Ectodermal cell (in vitro differentiated cells): ENCODE data around the gene CAPN5.

Experiments
- H3K27ac ChIP-seq: 2 replicates; pipeline ENCODE4 v1.7.0; 2013; ENCODE audit warnings: mild to moderate bottlenecking, low read depth, low read length; ENCODE audit not compliant: insufficient read depth, poor library complexity, severe bottlenecking
- H3K27me3 ChIP-seq: 2 replicates; pipeline ENCODE4 v1.7.0; 2013; ENCODE audit warnings: mild to moderate bottlenecking, low read length; ENCODE audit not compliant: insufficient read depth, control insufficient read depth, poor library complexity, severe bottlenecking
- H3K36me3 ChIP-seq: one replicate; pipeline ENCODE4 v1.7.0; 2013; ENCODE audit warnings: low read length; ENCODE audit not compliant: control insufficient read depth, insufficient read depth
- H3K4me1 ChIP-seq: one replicate; pipeline ENCODE4 v1.7.0; 2013; ENCODE audit warnings: low read length; ENCODE audit not compliant: control insufficient read depth, insufficient read depth
- H3K4me3 ChIP-seq: 2 replicates; pipeline ENCODE4 v1.7.0; 2013; ENCODE audit warnings: low read depth, low read length, control low read depth; ENCODE audit not compliant: insufficient read depth
- H3K9me3 ChIP-seq: 2 replicates; pipeline ENCODE4 v1.7.0; 2013; ENCODE audit warnings: mild to moderate bottlenecking, low read length, moderate library complexity; ENCODE audit not compliant: control insufficient read depth
- WGBS, 2 experiments: methylation state at CpG; one replicate each; pipeline ENCODE4 v1.1.7; 2013; ENCODE audit warnings: missing lambda C conversion rate in 2 of 2; 5-methylcytosine and 5-hydroxymethylcytosine counted together

The CAPN5 gene

GRCh38 chr11:77131560-77131959 is 64.8 kb downstream of the CAPN5 start:
- H3K27ac ChIP-seq: no peak overlapping the region
- no peaks in the 10 kb centered on the region for H3K36me3 ChIP-seq
- H3K4me1 ChIP-seq: peaks cover 10% of the 10 kb centered on the region
- 86 to 89% methylated on average over 6 of the region's 6 CpGs for WGBS, 2 experiments
- no peak overlapping the region for H3K4me3 ChIP-seq
- H3K9me3 ChIP-seq: no peaks in the 10 kb centered on the region
- no peaks in the 10 kb centered on the region for H3K27me3 ChIP-seq

- no peak overlapping the region for H3K27ac ChIP-seq
- H3K27me3 ChIP-seq: no peaks in the 10 kb centered on the region
- H3K36me3 ChIP-seq: no peaks in the 10 kb centered on the region
- H3K4me1 ChIP-seq: peaks cover 5% of the 10 kb centered on the region
- WGBS, 2 experiments: 80% methylated on average over 1 of the region's 2 CpGs; no CpG with 5 or more reads in 1 of the 2 experiments
- no peaks in the 10 kb centered on the region for H3K9me3 ChIP-seq
- no peak overlapping the region for H3K4me3 ChIP-seq
Measured at GRCh38 chr11:77135069-77135468, 68.3 kb downstream of the CAPN5 start.

GRCh38 chr11:77136074-77136473 is 69.3 kb downstream of the CAPN5 start:
- Histone ChIP-seq H3K27ac (no peak overlapping the region), H3K4me3 (no peak overlapping the region)
- 82% methylated on average over 8 of the region's 8 CpGs for WGBS, 2 experiments

DNA sequence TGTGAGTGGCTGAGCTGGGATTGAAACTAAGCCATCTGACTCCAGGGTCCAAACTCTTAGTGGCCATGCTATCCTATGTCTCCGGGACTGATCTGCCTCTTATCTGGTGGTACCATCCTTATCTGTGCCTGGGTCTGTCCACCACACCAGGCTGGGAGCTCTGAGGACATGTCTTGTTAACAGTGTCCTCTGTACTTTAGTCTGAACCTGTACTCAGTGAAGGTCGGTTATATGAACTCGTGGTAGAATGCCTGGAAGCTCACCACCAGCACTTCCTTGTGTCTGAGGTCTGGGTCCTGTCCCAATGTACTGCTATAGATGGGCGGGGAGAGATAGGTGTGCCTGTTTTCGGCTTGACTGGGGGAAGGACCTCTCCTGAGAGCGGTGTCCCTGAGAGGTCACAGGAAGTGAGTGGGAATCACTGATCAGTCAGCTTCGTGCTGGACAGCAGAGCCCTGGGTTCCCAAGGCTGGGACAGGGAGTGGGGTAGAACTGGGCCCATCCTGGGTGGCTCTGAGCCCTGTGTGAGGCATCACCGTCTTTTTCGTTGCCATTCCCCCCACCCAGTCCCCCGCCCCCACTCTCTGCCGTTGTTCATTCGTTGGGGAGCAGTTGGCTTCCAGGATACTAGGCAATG is 70.1 kb downstream of the CAPN5 start:
- H3K4me1 ChIP-seq: peaks cover 9% of the 10 kb centered on the region
- no peak overlapping the region for H3K27ac ChIP-seq
- no peaks in the 10 kb centered on the region for H3K9me3 ChIP-seq
- H3K36me3 ChIP-seq: no peaks in the 10 kb centered on the region
- H3K27me3 ChIP-seq: no peaks in the 10 kb centered on the region
- no peak overlapping the region for H3K4me3 ChIP-seq
- WGBS, 2 experiments: 88 to 89% methylated on average over 12 of the region's 12 CpGs

More at GRCh38 chr11:77136074-77136473, 69.3 kb downstream of the CAPN5 start:
- Histone ChIP-seq H3K36me3 (no peaks in the 10 kb centered on the region), H3K27me3 (no peaks in the 10 kb centered on the region), H3K4me1 (peaks cover 9% of the 10 kb centered on the region), H3K9me3 (no peaks in the 10 kb centered on the region)

- peaks cover 9% of the 10 kb centered on the region for H3K4me1 ChIP-seq
- H3K27ac ChIP-seq: no peak overlapping the region
- no peaks in the 10 kb centered on the region for H3K27me3 ChIP-seq
- 92 to 93% methylated on average over 11 of the region's 11 CpGs for WGBS, 2 experiments
- no peak overlapping the region for H3K4me3 ChIP-seq
- no peaks in the 10 kb centered on the region for H3K9me3 ChIP-seq
- no peaks in the 10 kb centered on the region for H3K36me3 ChIP-seq
Measured at GRCh38 chr11:77137421-77137820, 70.7 kb downstream of the CAPN5 start.

GRCh38 chr11:77138106-77138649 is 71.4 kb downstream of the CAPN5 start:
- Histone ChIP-seq H3K36me3 (no peaks in the 10 kb centered on the region), H3K27ac (no peak overlapping the region)
- 95 to 96% methylated on average over 55 of the region's 55 CpGs for WGBS, 2 experiments

DNA sequence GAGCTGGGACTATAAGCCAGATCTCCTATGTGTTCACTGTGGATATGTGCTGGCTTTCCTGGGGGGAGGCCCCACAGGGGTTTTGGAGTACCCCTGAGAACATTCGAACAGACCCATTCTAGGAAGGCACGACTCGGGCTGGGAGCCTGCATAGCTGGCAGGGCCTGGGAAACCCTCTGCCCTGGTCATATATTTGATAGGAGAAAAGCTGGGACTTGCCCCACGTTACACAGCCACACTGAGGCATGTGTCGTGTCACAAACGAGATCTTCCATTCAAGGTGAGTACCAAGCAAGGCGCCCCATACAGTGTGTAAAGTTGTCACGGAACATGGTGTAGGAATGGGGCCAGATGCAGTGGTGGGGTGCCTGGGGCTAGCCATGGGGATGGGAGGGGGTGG is 72.4 kb downstream of the CAPN5 start:
- H3K27ac ChIP-seq: no peak overlapping the region
- no peak overlapping the region for H3K4me3 ChIP-seq
- 92 to 97% methylated on average over 8 of the region's 8 CpGs for WGBS, 2 experiments
- peaks cover 9% of the 10 kb centered on the region for H3K4me1 ChIP-seq
- no peaks in the 10 kb centered on the region for H3K27me3 ChIP-seq
- H3K9me3 ChIP-seq: no peaks in the 10 kb centered on the region
- H3K36me3 ChIP-seq: no peaks in the 10 kb centered on the region

More at GRCh38 chr11:77138106-77138649, 71.4 kb downstream of the CAPN5 start:
- Histone ChIP-seq H3K27me3 (no peaks in the 10 kb centered on the region), H3K4me3 (no peak overlapping the region), H3K4me1 (peaks cover 9% of the 10 kb centered on the region), H3K9me3 (no peaks in the 10 kb centered on the region)

- H3K4me3 ChIP-seq: no peak overlapping the region
- no peaks in the 10 kb centered on the region for H3K27me3 ChIP-seq
- H3K27ac ChIP-seq: no peak overlapping the region
- no peaks in the 10 kb centered on the region for H3K9me3 ChIP-seq
- no peaks in the 10 kb centered on the region for H3K36me3 ChIP-seq
- peaks cover 9% of the 10 kb centered on the region for H3K4me1 ChIP-seq
- 37 to 40% methylated on average over 8 of the region's 8 CpGs for WGBS, 2 experiments
Measured at GRCh38 chr11:77140231-77140851, 73.6 kb downstream of the CAPN5 start.

DNA sequence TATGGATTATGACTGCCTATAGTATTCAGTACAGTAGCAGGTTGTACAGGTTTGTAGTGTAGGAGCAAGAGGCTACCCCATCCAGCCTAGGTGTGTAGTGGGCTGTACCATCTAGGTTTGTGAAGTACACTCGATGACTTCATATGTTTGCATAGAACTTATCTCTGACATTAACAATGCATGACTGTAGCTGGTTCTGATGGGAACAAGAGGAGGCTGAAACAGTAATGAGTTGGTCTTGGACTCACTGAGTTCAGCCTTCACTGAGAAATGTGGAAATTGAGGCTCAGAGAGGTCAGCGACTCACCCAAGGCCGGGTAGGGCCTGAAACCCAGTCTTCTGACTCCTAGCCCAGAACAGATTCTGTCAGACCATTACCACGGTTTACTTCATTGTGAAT is 74.3 kb downstream of the CAPN5 start:
- peaks cover 9% of the 10 kb centered on the region for H3K4me1 ChIP-seq
- H3K4me3 ChIP-seq: no peak overlapping the region
- no peaks in the 10 kb centered on the region for H3K36me3 ChIP-seq
- no peak overlapping the region for H3K27ac ChIP-seq
- no peaks in the 10 kb centered on the region for H3K9me3 ChIP-seq
- WGBS, 2 experiments: 96 to 97% methylated on average over 3 to 4 of the region's 4 CpGs
- H3K27me3 ChIP-seq: no peaks in the 10 kb centered on the region

GRCh38 chr11:77141475-77141874 is 74.7 kb downstream of the CAPN5 start:
- Histone ChIP-seq H3K27ac (no peak overlapping the region), H3K27me3 (no peaks in the 10 kb centered on the region)
- WGBS, 2 experiments: 96% methylated on average over 4 of the region's 4 CpGs

More at GRCh38 chr11:77141475-77141874, 74.7 kb downstream of the CAPN5 start:
- Histone ChIP-seq H3K4me1 (peaks cover 9% of the 10 kb centered on the region), H3K4me3 (no peak overlapping the region), H3K36me3 (no peaks in the 10 kb centered on the region), H3K9me3 (no peaks in the 10 kb centered on the region)
